Measurements from ENCODE around the gene ASAP2.

ASAP2 gene

DNA sequence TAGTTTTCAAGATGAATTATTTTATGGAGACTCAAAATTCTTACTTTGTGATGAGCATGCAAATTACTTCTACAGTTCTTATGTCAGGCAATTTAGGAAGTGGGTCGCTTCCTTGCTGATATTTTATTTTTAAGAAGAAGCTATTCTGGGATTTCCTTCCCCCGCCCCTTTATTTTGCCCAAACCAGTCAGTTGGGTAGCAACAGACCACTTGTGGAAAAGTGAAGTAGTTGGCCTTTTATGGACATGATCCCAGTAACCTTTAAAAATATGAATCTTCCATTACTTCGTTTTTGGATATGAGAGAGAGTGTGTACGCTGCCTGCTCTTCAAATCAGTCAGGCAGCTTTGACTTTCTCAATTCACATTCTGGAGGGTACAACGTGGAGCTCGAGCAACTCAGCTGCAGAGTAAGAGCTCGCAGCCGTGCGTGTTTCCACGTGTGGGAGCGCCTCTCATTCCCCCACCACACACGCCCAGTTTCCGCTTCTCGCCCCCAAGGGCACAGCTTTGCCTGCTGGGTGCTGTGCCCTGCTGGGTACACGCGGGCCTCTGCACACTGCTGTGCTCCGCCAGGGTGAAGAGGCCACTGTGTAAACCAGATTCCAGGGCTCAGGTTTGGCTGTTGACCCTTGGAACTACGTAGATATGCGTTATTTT, 124.1 kb downstream of the ASAP2 start:
- no peak for DNase-seq

GRCh38 chr2:9331704-9332103, 125.1 kb downstream of the ASAP2 start:
- DNase-seq = no peak

- DNase-seq = no peak
These were observed 125.7 kb downstream of the ASAP2 start for GRCh38 chr2:9332136-9332852.

DNA sequence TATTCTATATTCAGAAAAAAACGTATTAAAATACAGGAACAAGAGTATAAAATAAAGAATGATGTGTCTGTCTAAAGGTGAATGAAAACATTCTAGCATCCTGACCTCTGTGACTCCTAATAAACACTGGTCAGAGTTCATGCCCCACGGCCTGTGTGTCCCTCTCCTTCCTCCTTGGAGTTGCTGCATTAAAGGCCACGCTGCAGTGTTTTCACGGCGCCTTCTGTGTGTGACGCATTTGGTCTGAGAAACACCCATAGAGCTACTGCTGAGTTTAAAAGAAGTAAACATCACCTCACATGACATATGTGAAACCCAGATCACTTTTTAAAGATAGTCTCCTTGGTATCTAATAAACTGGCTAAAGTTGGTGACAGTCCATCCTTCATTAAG, 126.2 kb downstream of the ASAP2 start:
- DNase-seq = no peak

- DNase-seq = no peak
These were observed 127.1 kb downstream of the ASAP2 start for GRCh38 chr2:9333591-9334171.

GRCh38 chr2:9334761-9335160, 128.1 kb downstream of the ASAP2 start:
- DNase-seq = no peak

DNA sequence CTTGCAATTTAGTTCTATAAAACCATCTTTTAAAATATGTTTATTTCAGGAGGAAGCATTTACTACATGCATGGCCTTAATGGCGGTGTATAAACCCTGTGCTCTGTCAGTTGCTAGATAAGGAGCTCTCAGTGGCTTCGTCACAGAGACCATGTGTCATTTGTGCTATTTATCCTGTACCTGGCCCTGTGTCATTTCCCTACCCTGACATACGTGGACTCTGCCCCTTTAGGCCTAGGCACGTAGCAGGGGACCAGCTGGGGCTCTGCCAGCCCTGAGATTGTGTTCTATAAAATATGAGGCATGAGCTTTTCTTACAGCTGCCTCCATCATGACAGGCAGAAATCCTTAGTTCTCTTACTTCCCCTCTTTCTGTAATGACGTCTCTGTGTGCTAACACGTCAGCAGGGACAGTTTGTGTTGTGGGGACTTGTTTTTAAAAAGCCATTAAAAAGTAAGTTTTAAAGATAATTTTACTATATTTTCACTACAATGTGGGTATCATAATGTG, 128.8 kb downstream of the ASAP2 start:
- peak; percentile 30 for DNase-seq

- DNase-seq = no peak
These were observed 129.6 kb downstream of the ASAP2 start for GRCh38 chr2:9336241-9336575.

- DNase-seq = no peak
These were observed 130.1 kb downstream of the ASAP2 start for GRCh38 chr2:9336576-9337314.

DNA sequence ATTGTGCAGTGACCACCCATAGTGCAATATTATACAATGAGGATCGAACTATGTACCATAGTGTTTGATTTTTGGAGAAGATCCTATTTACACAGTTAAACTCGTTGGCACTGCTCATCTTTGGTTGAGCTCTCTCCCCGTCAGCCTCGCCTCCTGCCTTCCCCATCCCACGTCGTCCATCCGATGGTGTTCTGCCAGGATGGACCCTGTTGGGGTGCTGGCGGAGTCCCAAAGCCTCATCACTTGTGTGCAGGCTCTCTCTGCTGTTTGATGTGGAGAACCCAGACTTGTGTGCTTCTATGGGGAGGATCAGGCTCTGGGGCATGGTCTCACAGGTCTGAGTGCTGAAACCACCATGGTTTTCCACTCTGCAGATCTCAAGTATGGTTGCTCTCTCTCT, 131.3 kb downstream of the ASAP2 start:
- no peak for DNase-seq

DNA sequence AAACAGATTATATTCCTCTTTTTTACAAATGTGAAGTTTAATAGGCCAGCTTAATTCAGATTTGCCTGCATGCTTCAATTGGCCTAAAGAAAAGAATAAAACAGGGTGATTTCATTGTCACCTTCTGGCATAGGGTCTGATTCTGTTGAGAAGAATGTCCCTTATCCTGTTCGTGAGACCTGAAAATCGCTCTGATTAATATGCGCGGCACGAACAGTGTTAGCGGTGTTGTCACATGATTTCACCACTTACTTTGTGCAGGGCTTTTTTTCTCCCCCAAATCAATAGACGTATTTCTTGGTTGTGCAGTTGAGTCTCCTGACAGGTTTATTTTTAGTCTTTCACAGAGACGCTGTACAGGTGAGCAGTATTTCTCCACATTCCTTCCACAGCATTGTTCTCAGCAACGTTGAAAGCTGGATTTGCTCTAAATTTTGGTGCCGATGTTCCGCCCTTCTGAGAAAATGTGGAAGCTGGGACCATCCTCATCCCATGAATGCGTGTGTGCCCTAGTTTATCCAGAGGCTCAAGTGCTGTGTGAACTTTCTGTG, 134.8 kb downstream of the ASAP2 start:
- no peak for DNase-seq

DNA sequence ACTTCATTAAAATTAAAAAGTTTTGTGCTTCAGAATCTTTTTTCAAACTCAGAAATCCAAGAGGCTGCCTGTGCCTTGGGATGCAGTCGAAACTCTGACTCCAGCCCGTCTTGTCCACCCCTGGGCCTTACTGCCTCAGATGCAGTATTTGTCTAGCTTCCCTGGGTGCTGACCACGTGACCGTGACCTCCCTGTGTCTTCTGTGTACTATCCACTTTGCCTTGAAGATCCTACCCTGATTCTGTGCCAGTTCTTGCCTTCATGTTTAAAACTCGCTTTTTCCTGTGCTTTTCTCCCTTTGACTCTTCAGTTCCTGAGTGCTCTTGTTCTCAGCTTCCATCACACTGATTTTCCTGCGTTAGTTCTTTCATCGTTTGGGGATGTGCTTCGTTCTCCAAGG, 136.0 kb downstream of the ASAP2 start:
- DNase-seq = no peak

GRCh38 chr2:9343524-9343923, 136.9 kb downstream of the ASAP2 start:
- DNase-seq = no peak

GRCh38 chr2:9344434-9344833, 137.8 kb downstream of the ASAP2 start:
- peak; percentile 10 for DNase-seq

DNA sequence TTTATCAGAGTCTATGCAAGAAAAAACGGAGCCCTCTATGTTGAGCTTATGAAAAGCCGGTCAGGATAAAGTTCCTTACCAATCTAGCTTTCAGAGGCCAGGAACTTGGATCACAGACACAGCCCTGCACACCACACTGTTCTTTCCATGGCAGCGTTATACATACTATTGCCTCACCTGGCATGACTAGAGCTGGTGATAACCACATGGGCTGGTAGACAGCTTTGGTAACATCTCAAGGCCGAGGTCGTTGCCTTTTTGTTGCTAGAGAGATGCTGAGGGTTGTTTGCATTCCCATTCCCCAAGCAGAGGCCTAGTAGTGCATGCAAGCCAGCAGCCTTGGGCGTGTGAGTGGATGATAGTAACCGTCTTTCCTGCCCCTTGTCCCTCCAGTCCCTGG, 138.7 kb downstream of the ASAP2 start:
- DNase-seq = peak; percentile 32

DNA sequence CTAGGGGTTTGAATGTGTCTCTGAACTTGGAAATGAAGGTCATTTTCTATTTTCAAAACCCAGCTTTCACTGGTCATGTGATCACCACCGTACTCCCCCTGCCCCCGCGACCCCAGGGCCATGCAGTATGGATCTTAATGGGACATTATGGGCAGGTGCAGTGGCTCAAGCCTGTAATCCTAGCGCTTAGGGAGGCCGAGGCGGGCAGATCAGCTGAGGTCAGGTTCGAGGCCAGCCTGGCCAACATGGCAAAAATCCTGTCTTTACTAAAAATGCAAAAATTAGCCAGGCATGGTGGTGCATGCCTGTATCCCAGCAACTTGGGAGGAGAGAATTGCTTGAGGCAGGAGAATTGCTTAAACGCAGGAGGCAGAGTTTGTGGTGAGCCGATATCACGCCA, 139.4 kb downstream of the ASAP2 start:
- no peak for DNase-seq

DNA sequence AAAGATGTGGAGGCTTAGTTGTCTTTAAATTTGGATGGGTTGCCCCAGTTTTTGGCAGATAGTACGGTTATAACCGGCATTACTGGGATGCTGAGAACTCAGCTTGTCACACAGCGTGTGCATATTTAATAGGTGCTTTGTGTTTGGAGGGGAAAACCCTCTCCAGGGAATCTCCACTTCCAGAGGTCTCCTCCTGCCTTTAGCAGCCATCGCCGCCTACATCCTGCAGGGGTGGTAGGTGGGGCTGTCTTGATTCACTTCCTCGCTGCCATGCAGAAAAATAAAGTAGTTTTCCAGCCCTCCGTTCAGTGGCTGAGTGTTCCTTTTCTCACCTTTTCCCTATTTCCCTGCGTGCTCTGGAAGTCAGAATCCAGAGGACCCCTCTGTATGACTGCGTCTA, 140.3 kb downstream of the ASAP2 start:
- DNase-seq = no peak

GRCh38 chr2:9347411-9347881, 140.8 kb downstream of the ASAP2 start:
- DNase-seq = no peak

GRCh38 chr2:9354318-9354717, 147.7 kb downstream of the ASAP2 start:
- no peak for DNase-seq

DNA sequence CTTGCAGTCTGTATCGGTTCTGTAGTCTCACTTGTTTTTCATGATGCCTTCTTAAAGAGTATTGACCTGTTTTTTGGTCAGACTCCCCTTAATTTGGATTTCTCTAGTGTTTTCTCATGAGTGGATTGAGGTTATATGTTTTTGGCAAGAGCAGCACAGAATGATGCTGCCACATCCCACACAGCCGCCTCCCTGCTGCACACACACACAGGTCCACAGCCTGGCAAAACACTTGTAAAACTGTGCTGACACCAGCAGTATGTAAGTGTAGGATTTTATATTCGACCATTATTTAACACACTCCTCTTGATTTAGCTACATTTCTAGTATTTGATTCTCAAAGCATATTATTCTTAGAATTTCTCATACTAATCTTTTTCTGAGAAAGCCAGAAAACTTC, 148.7 kb downstream of the ASAP2 start:
- DNase-seq = no peak

GRCh38 chr2:9355716-9356115, 149.1 kb downstream of the ASAP2 start:
- no peak for DNase-seq

GRCh38 chr2:9356261-9356660, 149.6 kb downstream of the ASAP2 start:
- no peak for DNase-seq

GRCh38 chr2:9358846-9359245, 152.2 kb downstream of the ASAP2 start:
- no peak for DNase-seq

Data from activated CD8-positive, alpha-beta memory T cell treated with anti-CD3 and anti-CD28 coated beads, Interleukin-2, amount 50 U/mL, for 48 hours (primary cell).